ENCODE results near the gene BPIFB3.

Gene BPIFB3

GRCh38 chr20:33062105-33062824 is 8.6 kb downstream of the BPIFB3 start:
- Histone ChIP-seq H3K4me3 (ENCODE audit: low read depth, low read length) (no peak overlapping the region), H3K36me3 (ENCODE audit: control insufficient read depth, insufficient read depth, low read length) (no peaks in the 10 kb centered on the region), H3K9ac (ENCODE audit: low read depth, low read length) (no peak overlapping the region), H3K4me1 (ENCODE audit: control insufficient read depth, insufficient read depth, low read length) (no peaks in the 10 kb centered on the region), H3K27me3 (ENCODE audit: control insufficient read depth, insufficient read depth, low read length) (no peaks in the 10 kb centered on the region), H3K9me3 (ENCODE audit: control insufficient read depth, insufficient read depth, low read length) (no peaks in the 10 kb centered on the region)

GRCh38 chr20:33062825-33063149 is 9.1 kb downstream of the BPIFB3 start:
- H3K9ac ChIP-seq (ENCODE audit: low read depth, low read length), result no peak overlapping the region
- H3K4me1 ChIP-seq (ENCODE audit: control insufficient read depth, insufficient read depth, low read length), result no peaks in the 10 kb centered on the region
- no peaks in the 10 kb centered on the region for H3K36me3 ChIP-seq (ENCODE audit: control insufficient read depth, insufficient read depth, low read length)
- no peaks in the 10 kb centered on the region for H3K27me3 ChIP-seq (ENCODE audit: control insufficient read depth, insufficient read depth, low read length)
- no peaks in the 10 kb centered on the region for H3K9me3 ChIP-seq (ENCODE audit: control insufficient read depth, insufficient read depth, low read length)
- H3K4me3 ChIP-seq (ENCODE audit: low read depth, low read length), result no peak overlapping the region

- Histone ChIP-seq H3K27me3 (ENCODE audit: control insufficient read depth, insufficient read depth, low read length) (no peaks in the 10 kb centered on the region), H3K9ac (ENCODE audit: low read depth, low read length) (no peak overlapping the region), H3K4me1 (ENCODE audit: control insufficient read depth, insufficient read depth, low read length) (no peaks in the 10 kb centered on the region), H3K9me3 (ENCODE audit: control insufficient read depth, insufficient read depth, low read length) (no peaks in the 10 kb centered on the region), H3K4me3 (ENCODE audit: low read depth, low read length) (no peak overlapping the region), H3K36me3 (ENCODE audit: control insufficient read depth, insufficient read depth, low read length) (no peaks in the 10 kb centered on the region)
Measured at GRCh38 chr20:33063271-33063670, 9.6 kb downstream of the BPIFB3 start.

- no peaks in the 10 kb centered on the region for H3K27me3 ChIP-seq (ENCODE audit: control insufficient read depth, insufficient read depth, low read length)
- no peaks in the 10 kb centered on the region for H3K9me3 ChIP-seq (ENCODE audit: control insufficient read depth, insufficient read depth, low read length)
- H3K4me1 ChIP-seq (ENCODE audit: control insufficient read depth, insufficient read depth, low read length), result no peaks in the 10 kb centered on the region
- no peak overlapping the region for H3K4me3 ChIP-seq (ENCODE audit: low read depth, low read length)
- no peak overlapping the region for H3K9ac ChIP-seq (ENCODE audit: low read depth, low read length)
- no peaks in the 10 kb centered on the region for H3K36me3 ChIP-seq (ENCODE audit: control insufficient read depth, insufficient read depth, low read length)
Measured at GRCh38 chr20:33064572-33065287, 11.0 kb downstream of the BPIFB3 start.

GRCh38 chr20:33065785-33066184 is 12.1 kb downstream of the BPIFB3 start:
- H3K36me3 ChIP-seq (ENCODE audit: control insufficient read depth, insufficient read depth, low read length), result no peaks in the 10 kb centered on the region
- H3K9me3 ChIP-seq (ENCODE audit: control insufficient read depth, insufficient read depth, low read length), result no peaks in the 10 kb centered on the region
- no peak overlapping the region for H3K9ac ChIP-seq (ENCODE audit: low read depth, low read length)
- H3K4me3 ChIP-seq (ENCODE audit: low read depth, low read length), result no peak overlapping the region
- H3K4me1 ChIP-seq (ENCODE audit: control insufficient read depth, insufficient read depth, low read length), result no peaks in the 10 kb centered on the region
- H3K27me3 ChIP-seq (ENCODE audit: control insufficient read depth, insufficient read depth, low read length), result no peaks in the 10 kb centered on the region

GRCh38 chr20:33067806-33068205 is 14.1 kb downstream of the BPIFB3 start:
- Histone ChIP-seq H3K9me3 (ENCODE audit: control insufficient read depth, insufficient read depth, low read length) (no peaks in the 10 kb centered on the region), H3K27me3 (ENCODE audit: control insufficient read depth, insufficient read depth, low read length) (no peaks in the 10 kb centered on the region), H3K4me1 (ENCODE audit: control insufficient read depth, insufficient read depth, low read length) (no peaks in the 10 kb centered on the region), H3K36me3 (ENCODE audit: control insufficient read depth, insufficient read depth, low read length) (no peaks in the 10 kb centered on the region), H3K9ac (ENCODE audit: low read depth, low read length) (no peak overlapping the region), H3K4me3 (ENCODE audit: low read depth, low read length) (no peak overlapping the region)

- Histone ChIP-seq H3K9ac (ENCODE audit: low read depth, low read length) (no peak overlapping the region), H3K27me3 (ENCODE audit: control insufficient read depth, insufficient read depth, low read length) (no peaks in the 10 kb centered on the region), H3K36me3 (ENCODE audit: control insufficient read depth, insufficient read depth, low read length) (no peaks in the 10 kb centered on the region), H3K9me3 (ENCODE audit: control insufficient read depth, insufficient read depth, low read length) (no peaks in the 10 kb centered on the region), H3K4me3 (ENCODE audit: low read depth, low read length) (no peak overlapping the region), H3K4me1 (ENCODE audit: control insufficient read depth, insufficient read depth, low read length) (no peaks in the 10 kb centered on the region)
Measured at GRCh38 chr20:33068251-33068939, 14.7 kb downstream of the BPIFB3 start.

- no peaks in the 10 kb centered on the region for H3K27me3 ChIP-seq (ENCODE audit: control insufficient read depth, insufficient read depth, low read length)
- H3K9me3 ChIP-seq (ENCODE audit: control insufficient read depth, insufficient read depth, low read length), result no peaks in the 10 kb centered on the region
- H3K9ac ChIP-seq (ENCODE audit: low read depth, low read length), result no peak overlapping the region
- no peaks in the 10 kb centered on the region for H3K4me1 ChIP-seq (ENCODE audit: control insufficient read depth, insufficient read depth, low read length)
- H3K36me3 ChIP-seq (ENCODE audit: control insufficient read depth, insufficient read depth, low read length), result no peaks in the 10 kb centered on the region
- H3K4me3 ChIP-seq (ENCODE audit: low read depth, low read length), result no peak overlapping the region
Measured at GRCh38 chr20:33069673-33070072, 16.0 kb downstream of the BPIFB3 start.

- H3K4me3 ChIP-seq (ENCODE audit: low read depth, low read length), result no peak overlapping the region
- H3K27me3 ChIP-seq (ENCODE audit: control insufficient read depth, insufficient read depth, low read length), result no peaks in the 10 kb centered on the region
- H3K4me1 ChIP-seq (ENCODE audit: control insufficient read depth, insufficient read depth, low read length), result no peaks in the 10 kb centered on the region
- no peaks in the 10 kb centered on the region for H3K36me3 ChIP-seq (ENCODE audit: control insufficient read depth, insufficient read depth, low read length)
- no peaks in the 10 kb centered on the region for H3K9me3 ChIP-seq (ENCODE audit: control insufficient read depth, insufficient read depth, low read length)
- H3K9ac ChIP-seq (ENCODE audit: low read depth, low read length), result no peak overlapping the region
Measured at GRCh38 chr20:33070111-33071053, 16.7 kb downstream of the BPIFB3 start.

GRCh38 chr20:33071198-33071597 is 17.5 kb downstream of the BPIFB3 start:
- Histone ChIP-seq H3K9ac (ENCODE audit: low read depth, low read length) (no peak overlapping the region), H3K36me3 (ENCODE audit: control insufficient read depth, insufficient read depth, low read length) (no peaks in the 10 kb centered on the region), H3K4me1 (ENCODE audit: control insufficient read depth, insufficient read depth, low read length) (no peaks in the 10 kb centered on the region), H3K27me3 (ENCODE audit: control insufficient read depth, insufficient read depth, low read length) (no peaks in the 10 kb centered on the region), H3K4me3 (ENCODE audit: low read depth, low read length) (no peak overlapping the region), H3K9me3 (ENCODE audit: control insufficient read depth, insufficient read depth, low read length) (no peaks in the 10 kb centered on the region)

GRCh38 chr20:33072362-33072761 is 18.7 kb downstream of the BPIFB3 start:
- Histone ChIP-seq H3K27me3 (ENCODE audit: control insufficient read depth, insufficient read depth, low read length) (no peaks in the 10 kb centered on the region), H3K4me1 (ENCODE audit: control insufficient read depth, insufficient read depth, low read length) (no peaks in the 10 kb centered on the region), H3K9ac (ENCODE audit: low read depth, low read length) (no peak overlapping the region), H3K4me3 (ENCODE audit: low read depth, low read length) (no peak overlapping the region), H3K9me3 (ENCODE audit: control insufficient read depth, insufficient read depth, low read length) (no peaks in the 10 kb centered on the region), H3K36me3 (ENCODE audit: control insufficient read depth, insufficient read depth, low read length) (no peaks in the 10 kb centered on the region)

Measured in iPS-15b (cell line).